GM11168 (cell line): ENCODE results near the gene CNOT6L.
"Not testable (repeated sequence)": the region's sequence is repeated elsewhere in the genome, so short reads cannot be mapped to it uniquely, and the experiment has no call there.

Experiments used
- in situ Hi-C: fragments of 300-500 bp; cut with MboI; formaldehyde crosslinking; loops from one replicate; pipeline ENCODE4 v1.12.0; 2022; ENCODE audit warnings: low sequenced_read_pairs; ENCODE audit not compliant: unreplicated experiment

The CNOT6L gene

GRCh38 chr4:77787969-77788368 is 31.2 kb downstream of the CNOT6L start:
- in situ Hi-C loops: no loop called here

DNA sequence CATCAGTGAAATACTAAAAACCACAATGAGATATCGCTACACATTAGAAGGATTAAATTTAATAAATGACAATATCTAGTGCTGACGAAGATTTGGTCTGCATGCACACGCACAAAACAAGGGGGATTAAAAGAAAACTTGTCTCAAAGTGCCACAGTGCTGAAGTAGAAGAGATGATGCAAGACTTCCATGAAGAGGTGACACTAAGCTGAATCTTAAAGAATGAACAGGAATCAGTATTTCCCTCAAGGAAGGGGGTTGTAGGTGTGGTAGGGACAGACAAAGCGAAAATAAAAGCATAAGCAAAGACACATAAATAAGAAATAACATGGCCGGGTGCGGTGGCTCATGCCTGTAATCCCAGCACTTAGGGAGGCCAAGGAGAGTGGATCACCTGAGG is 33.5 kb downstream of the CNOT6L start:
- in situ Hi-C loops: no loop called here

DNA sequence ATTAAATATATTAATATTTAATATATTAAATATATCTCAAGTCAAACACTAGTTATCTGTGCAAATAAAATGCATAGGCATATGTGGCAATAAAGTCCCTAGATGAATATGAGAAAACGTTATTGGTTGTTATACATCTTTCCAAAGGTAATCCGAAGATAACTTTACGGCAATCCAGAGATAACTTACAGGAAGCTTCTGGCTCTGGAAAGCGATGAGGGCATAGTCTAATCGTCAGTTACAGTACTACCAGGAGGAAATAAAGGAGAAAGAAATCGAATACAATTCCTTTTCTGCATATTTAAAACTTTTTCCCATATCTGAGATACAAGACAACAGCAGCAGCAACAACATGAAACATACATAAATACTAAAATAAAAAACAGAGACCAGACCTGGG is 35.3 kb downstream of the CNOT6L start:
- in situ Hi-C loops: no loop called here

DNA sequence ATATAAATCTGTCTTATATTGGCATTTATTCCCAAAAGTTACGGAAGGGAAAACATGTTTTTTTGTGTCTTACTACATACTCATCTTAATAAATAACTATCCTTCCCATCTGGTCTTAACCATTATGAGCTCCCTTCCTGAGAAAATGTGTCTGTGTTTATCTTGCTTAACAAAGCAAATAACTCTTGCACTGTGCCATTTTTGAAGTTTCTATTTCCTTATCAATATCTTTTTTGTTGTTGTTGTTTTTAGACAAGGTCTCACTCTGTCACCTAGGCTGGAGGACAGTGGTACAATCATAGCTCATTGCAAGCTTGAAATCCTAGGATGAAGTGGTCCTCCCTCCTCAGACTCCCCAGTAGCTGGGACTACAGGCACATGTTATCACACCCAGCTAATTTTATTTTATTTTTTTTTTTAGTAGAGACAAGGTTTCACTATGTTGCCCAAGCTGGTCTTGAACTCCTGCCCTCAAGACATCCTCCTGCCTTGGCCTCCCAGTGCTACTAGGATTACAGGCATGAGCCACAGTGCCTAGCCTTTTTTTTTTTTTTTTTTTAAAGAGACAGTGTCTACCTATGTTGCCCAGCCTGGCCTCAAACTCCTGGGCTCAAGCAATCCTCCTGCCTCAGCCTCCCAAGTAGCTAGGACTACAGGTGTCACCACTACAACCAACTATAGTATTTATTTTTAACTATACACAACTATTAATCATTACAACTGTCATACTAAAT is 36.9 kb downstream of the CNOT6L start:
- in situ Hi-C loops: no loop called here

- in situ Hi-C loops: not testable (repeated sequence)
Observed at GRCh38 chr4:77780762-77781161, 38.4 kb downstream of the CNOT6L start.

DNA sequence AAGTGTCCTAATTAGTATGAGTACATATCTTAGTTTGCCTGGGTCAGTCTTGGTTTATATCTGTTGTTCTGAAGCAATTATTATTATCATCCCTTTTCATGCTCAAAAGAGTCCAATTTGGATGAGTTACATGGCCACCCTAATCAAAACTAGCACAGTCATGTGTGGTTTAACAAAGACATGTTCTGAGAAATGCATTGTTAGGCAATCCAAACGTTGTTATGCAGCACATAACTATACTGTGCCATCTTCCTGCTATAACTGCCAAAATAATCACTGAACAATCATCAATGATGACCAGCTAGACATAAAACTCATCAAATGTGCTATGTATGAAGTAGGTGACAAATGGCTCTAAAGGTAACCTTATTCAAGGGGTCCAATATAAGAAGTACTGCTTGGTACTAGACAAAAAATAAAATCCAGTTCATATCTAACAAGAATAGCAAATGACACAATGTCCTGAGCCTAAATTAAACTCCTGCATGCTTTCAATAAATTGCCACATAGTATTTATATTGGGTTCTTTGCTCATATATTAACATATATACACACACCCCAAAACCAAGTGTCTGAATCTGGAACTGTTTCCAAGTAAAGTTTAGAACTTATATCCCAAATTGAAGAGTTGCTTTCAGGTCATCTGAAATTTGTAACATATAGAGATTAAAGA is 41.9 kb downstream of the CNOT6L start:
- in situ Hi-C loops: no loop called here

GRCh38 chr4:77776182-77777134 is 42.7 kb downstream of the CNOT6L start:
- in situ Hi-C loops: no loop called here

DNA sequence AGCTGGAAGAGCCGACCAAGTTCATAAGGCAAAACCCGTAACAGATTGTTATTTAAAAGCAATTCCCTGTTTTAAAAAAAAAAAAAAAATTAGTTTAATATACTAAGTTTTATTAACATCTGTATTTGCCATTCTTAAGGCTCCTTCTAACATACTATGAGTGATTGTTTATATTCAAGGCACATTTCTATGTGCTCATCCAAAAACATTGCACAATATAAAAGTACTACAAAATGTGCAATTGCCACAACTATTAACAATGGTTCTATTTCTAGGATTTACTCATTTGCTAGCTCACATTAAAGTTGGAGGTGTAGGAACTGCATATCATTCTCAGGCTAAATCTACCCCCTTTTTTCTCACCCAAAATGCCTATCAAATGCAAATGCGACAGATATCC is 46.1 kb downstream of the CNOT6L start:
- in situ Hi-C loops: no loop called here

GRCh38 chr4:77771566-77771965 is 47.6 kb downstream of the CNOT6L start:
- in situ Hi-C loops: no loop called here

DNA sequence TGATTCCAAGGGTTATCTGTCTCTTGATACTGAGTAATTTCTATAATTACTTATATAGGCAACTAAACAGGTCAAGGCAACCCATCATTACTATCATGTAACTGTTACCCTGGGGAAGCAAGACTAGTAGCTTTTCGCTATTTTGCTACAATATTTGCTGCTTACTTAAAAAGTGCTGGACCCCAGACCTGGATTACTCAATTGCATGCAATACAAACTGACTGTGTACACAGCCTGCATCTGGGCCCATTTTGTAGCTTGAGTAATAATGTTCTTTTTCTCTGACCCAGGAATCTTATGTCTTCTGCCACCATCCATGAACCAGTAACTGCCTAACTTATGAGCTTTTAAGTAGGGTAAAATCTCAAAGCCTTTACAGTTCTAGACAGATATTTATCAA is 53.4 kb downstream of the CNOT6L start:
- in situ Hi-C loops: no loop called here

GRCh38 chr4:77762531-77762930 is 56.6 kb downstream of the CNOT6L start:
- in situ Hi-C loops: no loop called here

DNA sequence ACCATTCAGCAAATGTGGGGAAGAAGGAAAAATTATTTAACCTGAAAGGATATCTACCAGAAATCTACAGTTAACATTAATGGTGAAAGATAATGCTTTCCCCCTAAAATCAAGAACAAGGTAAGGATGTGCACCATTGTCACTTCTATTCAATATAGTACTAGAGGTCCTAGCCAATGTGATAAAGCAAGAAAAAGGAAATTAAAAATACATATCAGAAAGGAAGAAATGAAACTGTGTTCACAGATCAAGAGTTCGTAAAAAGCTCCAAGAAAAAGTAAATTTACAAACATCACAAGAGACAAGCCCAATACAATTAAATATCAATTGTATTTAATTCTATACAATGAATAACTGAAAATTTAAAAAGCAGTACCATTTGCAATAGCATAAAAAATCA is 57.6 kb downstream of the CNOT6L start:
- in situ Hi-C loops: no loop called here

- in situ Hi-C loops: no loop called here
Observed at GRCh38 chr4:77758804-77759203, 60.4 kb downstream of the CNOT6L start.

DNA sequence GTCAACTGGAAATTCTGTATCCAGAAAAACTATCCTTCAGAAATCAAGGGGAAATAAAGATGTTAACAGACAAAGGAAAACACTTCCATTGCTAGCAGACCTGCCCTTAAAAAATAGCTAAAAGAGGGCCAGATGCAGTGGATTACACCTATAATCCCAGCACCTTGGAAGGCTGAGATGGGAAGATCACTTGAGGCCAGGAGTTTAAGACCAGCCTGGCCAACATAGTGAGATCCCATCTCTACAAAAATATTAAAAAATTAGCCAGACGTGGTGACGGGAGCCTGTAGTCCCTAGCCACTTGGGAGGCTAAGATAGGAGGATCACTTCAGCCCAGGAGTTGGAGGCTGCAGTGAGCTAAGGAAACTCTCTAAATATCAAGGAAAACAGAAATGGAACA is 67.4 kb downstream of the CNOT6L start:
- in situ Hi-C loops: no loop called here

DNA sequence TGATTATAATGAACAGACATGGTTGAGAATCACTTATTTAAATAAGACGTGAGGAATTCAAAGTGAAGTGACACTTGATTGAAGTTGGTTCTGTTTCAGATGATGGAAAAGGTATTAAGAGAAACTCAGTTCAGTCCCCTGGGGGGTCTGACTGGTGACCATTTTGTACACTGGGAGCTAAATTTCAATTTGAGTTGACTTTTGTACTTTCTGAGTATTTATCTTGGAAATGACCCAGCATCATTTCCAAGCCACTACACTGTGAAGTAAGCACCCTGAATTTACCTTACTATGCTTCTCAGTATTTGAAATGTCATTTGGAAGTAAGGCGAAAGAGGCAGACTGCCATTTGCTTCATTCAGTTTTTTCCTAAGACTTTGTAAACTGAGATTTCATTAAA is 73.4 kb downstream of the CNOT6L start:
- in situ Hi-C loops: loop anchor here (10.0 kb wide), 1 partner anchor 69 kb away; the partner anchor contains the start of gene CNOT6L

- in situ Hi-C loops: loop anchor here (10.0 kb wide), 1 partner anchor 73 kb away; the partner anchor contains the start of gene CNOT6L
Observed at GRCh38 chr4:77742054-77742453, 77.1 kb downstream of the CNOT6L start.

GRCh38 chr4:77740480-77740879 is 78.7 kb downstream of the CNOT6L start:
- in situ Hi-C loops: loop anchor here (10.0 kb wide), 1 partner anchor 74 kb away; the partner anchor contains the start of gene CNOT6L

GRCh38 chr4:77734928-77735327 is 84.2 kb downstream of the CNOT6L start:
- in situ Hi-C loops: no loop called here

DNA sequence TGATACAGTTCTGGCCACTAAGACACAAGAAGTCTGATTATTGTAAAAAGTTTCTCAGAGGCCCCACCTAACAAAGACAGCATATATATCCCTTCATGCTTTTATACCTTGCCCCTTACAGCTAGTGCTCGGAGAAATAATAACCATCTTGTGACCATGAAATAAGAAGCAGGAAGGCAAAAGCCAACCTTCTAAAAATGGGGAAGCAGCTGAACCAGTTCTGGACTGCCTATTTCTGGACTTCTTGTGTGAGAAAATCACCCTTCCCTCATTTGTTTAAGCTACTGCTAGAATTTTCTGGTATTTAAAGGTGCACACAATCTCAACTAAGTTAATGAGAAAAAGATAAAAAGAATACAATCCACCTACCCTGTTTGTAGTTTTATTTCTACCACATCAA is 87.5 kb downstream of the CNOT6L start:
- in situ Hi-C loops: no loop called here

DNA sequence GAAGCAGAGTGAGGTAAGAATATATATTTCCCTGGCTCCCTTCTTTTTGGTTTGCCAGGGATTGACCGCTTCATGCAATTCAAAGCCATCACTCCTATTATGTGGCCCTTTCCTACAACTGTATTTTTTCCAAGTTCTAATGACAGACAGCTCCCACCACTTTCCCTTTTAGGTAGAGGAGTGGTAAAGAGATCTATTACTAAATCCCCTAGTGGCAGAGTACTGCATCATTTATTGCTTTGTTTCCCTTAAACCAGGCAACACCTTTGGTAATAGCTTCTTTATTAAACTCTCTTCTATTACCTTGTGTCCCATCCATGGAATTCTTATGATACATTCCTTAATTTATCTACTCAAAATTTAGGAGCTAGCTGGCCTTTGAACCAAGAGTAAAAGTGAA is 90.7 kb downstream of the CNOT6L start:
- in situ Hi-C loops: no loop called here

DNA sequence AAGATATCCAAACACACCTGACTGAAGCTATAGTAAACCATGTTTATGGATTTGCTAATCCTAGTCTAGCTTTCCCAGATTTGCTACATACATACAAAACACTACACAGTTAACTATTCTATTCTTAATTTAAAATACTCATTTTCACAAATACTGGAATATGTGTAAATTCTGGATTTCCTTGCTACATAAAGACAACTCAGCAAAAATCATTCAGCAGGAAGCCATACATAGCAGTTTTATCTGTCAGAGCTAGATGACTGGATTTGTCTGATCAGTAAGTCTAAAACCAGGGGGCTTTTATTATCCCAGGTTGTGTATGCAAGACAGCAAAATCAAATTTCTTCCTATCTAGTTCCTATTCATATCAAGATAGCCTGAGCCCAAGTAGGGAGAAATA is 98.1 kb downstream of the CNOT6L start:
- in situ Hi-C loops: no loop called here
